GM23248 (cell line): ENCODE measurements around the gene XPO1.

ENCODE experiments used
- EZH2 ChIP-seq: fragments of 200-600 bp; sonication (generic); IDR thresholded peaks from 2 replicates; pipeline ENCODE4 v1.6.1; 2018; ENCODE audit warnings: antibody characterized with exemption, mild to moderate bottlenecking; ENCODE audit not compliant: insufficient read depth, poor library complexity, severe bottlenecking
- EZH2phosphoT487 ChIP-seq: fragments of 200-600 bp; sonication (generic); IDR thresholded peaks from 2 replicates; pipeline ENCODE4 v1.6.1; 2018; ENCODE audit warnings: antibody characterized with exemption, moderate library complexity, mild to moderate bottlenecking, low read depth; ENCODE audit not compliant: insufficient read depth

- no peak for TF ChIP-seq EZH2phosphoT487
- no peak for TF ChIP-seq EZH2
Measured at GRCh38 chr2:61520261-61520660, 17.9 kb downstream of the XPO1 start.
